Fibroblast of lung (primary cell): ENCODE results near the gene ZFP69B. TPM values are rescaled to one million over a fixed set of nuclear protein-coding genes. Genes with fewer than 3 reads are reported as not detected.
"Not testable (repeated sequence)": the region's sequence is repeated elsewhere in the genome, so short reads cannot be mapped to it uniquely, and the experiment has no call there.

Experiments
- DNase-seq, 2 donors: peaks; one replicate each; pipeline versions ENCODE4 v3.0.0 to v3.0.0-alpha.2; 2010; ENCODE audit warnings: low read depth in 2 of 2
- H2AFZ ChIP-seq: 2 replicates; pipeline ENCODE4 v1.5.1; 2012; ENCODE audit warnings: low read length, control low read depth, inconsistent platforms
- H3K27ac ChIP-seq: 2 replicates; pipeline ENCODE4 v1.5.1; 2011; ENCODE audit warnings: low read length, control low read depth; ENCODE audit not compliant: insufficient read depth
- H3K27me3 ChIP-seq: 2 replicates; pipeline ENCODE4 v1.5.1; 2011; ENCODE audit warnings: mild to moderate bottlenecking, low read length; ENCODE audit not compliant: control insufficient read depth, insufficient read depth
- H3K36me3 ChIP-seq: 2 replicates; pipeline ENCODE4 v1.5.1; 2011; ENCODE audit warnings: low read length; ENCODE audit not compliant: control insufficient read depth, insufficient read depth
- H3K4me1 ChIP-seq: 2 replicates; pipeline ENCODE4 v1.5.1; 2011; ENCODE audit warnings: low read length; ENCODE audit not compliant: control insufficient read depth, insufficient read depth; ENCODE audit errors: extremely low read depth
- H3K4me2 ChIP-seq: 2 replicates; pipeline ENCODE4 v1.5.1; 2011; ENCODE audit warnings: low read length, control low read depth; ENCODE audit not compliant: insufficient read depth; ENCODE audit errors: extremely low read depth
- H3K4me3 ChIP-seq, 4 experiments: fragments of 200-600 bp in 1 of 4; sonication (generic) in 1 of 4; replicated peaks in 1 of 4; 2 replicates each; pipeline ENCODE4 v1.5.1; 2011 to 2016; ENCODE audit warnings: low read length in 4 of 4, low read depth in 3 of 4, mild to moderate bottlenecking in 3 of 4, control low read depth in 2 of 4, inconsistent platforms in 1 of 4, mixed read lengths in 1 of 4; ENCODE audit not compliant: insufficient read depth in 1 of 4; ENCODE audit errors: control extremely low read depth in 1 of 4
- H3K79me2 ChIP-seq: 2 replicates; pipeline ENCODE4 v1.5.1; 2012; ENCODE audit warnings: mild to moderate bottlenecking, low read length, inconsistent platforms; ENCODE audit not compliant: control insufficient read depth, insufficient read depth
- H3K9ac ChIP-seq: 2 replicates; pipeline ENCODE4 v1.5.1; 2011; ENCODE audit warnings: mild to moderate bottlenecking, low read length, control low read depth; ENCODE audit not compliant: insufficient read depth
- H3K9me3 ChIP-seq: 2 replicates; pipeline ENCODE4 v1.5.1; 2012; ENCODE audit warnings: low read depth, low read length; ENCODE audit not compliant: control insufficient read depth, insufficient read depth
- H4K20me1 ChIP-seq: 2 replicates; pipeline ENCODE4 v1.5.1; 2011; ENCODE audit warnings: low read length; ENCODE audit not compliant: control insufficient read depth, insufficient read depth; ENCODE audit errors: extremely low read depth
- EZH2 ChIP-seq: IDR thresholded peaks from 2 replicates; pipeline ENCODE4 v1.5.1; 2012; ENCODE audit warnings: low read length, control low read depth, mild to moderate bottlenecking; ENCODE audit errors: missing control alignments
- polyA plus RNA-seq, 2 donors: library from polyadenylated mRNA; depleted of rRNA in 1 of 2; stranded (reverse) in 1 of 2; unstranded in 1 of 2; fragments of >200 nt; gene quantifications; 2 replicates each; pipeline ENCODE4 v1.2.1, GENCODE V29; 2011 to 2012; ENCODE audit warnings: missing spikeins in 1 of 2
- total RNA-seq: library from RNA; depleted of rRNA; stranded (reverse); fragments of >200 nt; gene quantifications from 2 replicates; pipeline ENCODE4 v1.2.1, GENCODE V29; 2014
- TF ChIP-seq, protein P1 (sequence below), 2 donors: IDR thresholded peaks in 1 of 2; conservative IDR thresholded peaks in 1 of 2; 1 replicate in 1 of 2; 2 replicates in 1 of 2; pipeline ENCODE4 v1.5.1; 2011 to 2012; ENCODE audit warnings: low read length in 2 of 2, control low read depth in 1 of 2, inconsistent platforms in 1 of 2, low read depth in 1 of 2, mild to moderate bottlenecking in 1 of 2

ZFP69B gene
- total and polyA plus RNA-seq, 2 donors (not counting 1 experiment from before 2014, with no cell fraction given): 2.5 to 2.7 TPM

DNA sequence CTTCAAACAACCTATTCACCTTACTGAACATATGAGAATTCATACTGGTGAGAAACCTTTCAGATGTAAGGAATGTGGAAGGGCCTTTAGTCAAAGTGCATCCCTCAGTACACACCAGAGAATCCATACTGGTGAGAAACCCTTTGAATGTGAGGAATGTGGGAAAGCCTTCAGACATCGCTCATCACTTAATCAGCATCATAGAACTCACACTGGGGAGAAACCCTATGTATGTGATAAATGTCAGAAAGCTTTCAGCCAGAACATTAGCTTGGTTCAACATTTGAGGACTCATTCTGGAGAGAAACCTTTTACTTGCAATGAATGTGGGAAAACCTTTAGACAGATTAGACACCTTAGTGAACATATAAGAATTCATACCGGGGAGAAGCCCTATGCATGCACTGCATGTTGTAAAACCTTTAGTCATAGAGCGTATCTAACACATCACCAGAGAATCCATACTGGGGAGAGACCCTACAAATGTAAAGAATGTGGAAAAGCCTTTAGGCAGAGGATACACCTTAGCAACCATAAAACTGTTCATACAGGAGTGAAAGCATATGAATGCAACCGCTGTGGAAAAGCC, 45.1 kb downstream of the ZFP69B start:
- DNase-seq: peak; percentile 7 to 16
- H3K27me3 ChIP-seq: no peaks in the 10 kb centered on the region
- no peak overlapping the region for H3K27ac ChIP-seq
- no peaks in the 10 kb centered on the region for H4K20me1 ChIP-seq
- no peaks in the 10 kb centered on the region for H3K4me1 ChIP-seq
- H3K4me3 ChIP-seq: no peak overlapping the region
- TF ChIP-seq, protein P1, sequence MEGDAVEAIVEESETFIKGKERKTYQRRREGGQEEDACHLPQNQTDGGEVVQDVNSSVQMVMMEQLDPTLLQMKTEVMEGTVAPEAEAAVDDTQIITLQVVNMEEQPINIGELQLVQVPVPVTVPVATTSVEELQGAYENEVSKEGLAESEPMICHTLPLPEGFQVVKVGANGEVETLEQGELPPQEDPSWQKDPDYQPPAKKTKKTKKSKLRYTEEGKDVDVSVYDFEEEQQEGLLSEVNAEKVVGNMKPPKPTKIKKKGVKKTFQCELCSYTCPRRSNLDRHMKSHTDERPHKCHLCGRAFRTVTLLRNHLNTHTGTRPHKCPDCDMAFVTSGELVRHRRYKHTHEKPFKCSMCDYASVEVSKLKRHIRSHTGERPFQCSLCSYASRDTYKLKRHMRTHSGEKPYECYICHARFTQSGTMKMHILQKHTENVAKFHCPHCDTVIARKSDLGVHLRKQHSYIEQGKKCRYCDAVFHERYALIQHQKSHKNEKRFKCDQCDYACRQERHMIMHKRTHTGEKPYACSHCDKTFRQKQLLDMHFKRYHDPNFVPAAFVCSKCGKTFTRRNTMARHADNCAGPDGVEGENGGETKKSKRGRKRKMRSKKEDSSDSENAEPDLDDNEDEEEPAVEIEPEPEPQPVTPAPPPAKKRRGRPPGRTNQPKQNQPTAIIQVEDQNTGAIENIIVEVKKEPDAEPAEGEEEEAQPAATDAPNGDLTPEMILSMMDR (conservative IDR thresholded peaks at IDR 0.05 in 1 of 2, IDR thresholded peaks at IDR 0.05 in 1 of 2; ENCODE audit: low read depth in 1 of 2, low read length in 2 of 2): no peak
- TF ChIP-seq EZH2: no peak
- H3K9ac ChIP-seq: no peak overlapping the region
- H3K79me2 ChIP-seq: no peaks in the 10 kb centered on the region
- H3K9me3 ChIP-seq: peaks cover 1% of the 10 kb centered on the region
- H3K4me2 ChIP-seq: no peak overlapping the region
- H2AFZ ChIP-seq: no peak overlapping the region
- H3K36me3 ChIP-seq: peaks cover 2% of the 10 kb centered on the region

DNA sequence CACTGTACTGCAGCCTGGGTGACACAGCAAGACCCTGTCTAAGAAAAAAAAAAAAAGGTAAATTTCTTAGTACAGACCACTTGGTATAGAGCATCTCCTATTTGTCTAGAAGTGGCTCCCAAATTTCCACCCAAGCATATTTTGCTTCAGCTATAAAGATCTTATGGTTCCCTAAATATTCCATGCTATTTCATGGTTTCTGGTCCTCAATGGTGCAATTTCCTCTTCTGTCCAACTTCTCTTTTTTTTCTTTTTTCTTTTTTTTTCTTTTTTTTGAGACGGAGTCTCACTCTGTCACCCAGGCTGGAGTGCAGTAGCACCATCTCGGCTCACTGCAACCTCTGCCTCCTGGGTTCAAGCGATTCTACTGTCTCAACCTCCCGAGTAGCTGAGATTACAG, 52.4 kb downstream of the ZFP69B start:
- DNase-seq: not testable (repeated sequence)

GRCh38 chr1:40507973-40508372, 57.7 kb downstream of the ZFP69B start:
- H3K79me2 ChIP-seq: peaks cover 5% of the 10 kb centered on the region
- H3K9me3 ChIP-seq: no peaks in the 10 kb centered on the region
- peak overlapping the region; percentile 55 for H3K27ac ChIP-seq

More for the DNA sequence above, 52.4 kb downstream of the ZFP69B start:
- not testable (repeated sequence) for H3K4me3 ChIP-seq, H3K4me1 ChIP-seq, H3K79me2 ChIP-seq, H4K20me1 ChIP-seq, H3K27me3 ChIP-seq, H3K27ac ChIP-seq, H3K9ac ChIP-seq, H3K9me3 ChIP-seq, H3K4me2 ChIP-seq, H2AFZ ChIP-seq, H3K36me3 ChIP-seq

More at GRCh38 chr1:40507973-40508372, 57.7 kb downstream of the ZFP69B start:
- H3K27me3 ChIP-seq: no peaks in the 10 kb centered on the region
- H2AFZ ChIP-seq: peak overlapping the region; percentile 94
- no peak for DNase-seq
- peak overlapping the region; percentile 33 to 84 (median 64) for H3K4me3 ChIP-seq
- no peaks in the 10 kb centered on the region for H3K36me3 ChIP-seq
- H3K4me2 ChIP-seq: peak overlapping the region; percentile 83
- no peaks in the 10 kb centered on the region for H4K20me1 ChIP-seq
- H3K4me1 ChIP-seq: no peaks in the 10 kb centered on the region
- peak overlapping the region; percentile 60 for H3K9ac ChIP-seq
- TF ChIP-seq EZH2: no peak
- TF ChIP-seq, protein P1 (conservative IDR thresholded peaks at IDR 0.05 in 1 of 2, IDR thresholded peaks at IDR 0.05 in 1 of 2; ENCODE audit: low read depth in 1 of 2, low read length in 2 of 2): no peak
